ENCODE results near the gene PDE2A.
"Not testable (repeated sequence)": the region's sequence is repeated elsewhere in the genome, so short reads cannot be mapped to it uniquely, and the experiment has no call there.

PDE2A gene

DNA sequence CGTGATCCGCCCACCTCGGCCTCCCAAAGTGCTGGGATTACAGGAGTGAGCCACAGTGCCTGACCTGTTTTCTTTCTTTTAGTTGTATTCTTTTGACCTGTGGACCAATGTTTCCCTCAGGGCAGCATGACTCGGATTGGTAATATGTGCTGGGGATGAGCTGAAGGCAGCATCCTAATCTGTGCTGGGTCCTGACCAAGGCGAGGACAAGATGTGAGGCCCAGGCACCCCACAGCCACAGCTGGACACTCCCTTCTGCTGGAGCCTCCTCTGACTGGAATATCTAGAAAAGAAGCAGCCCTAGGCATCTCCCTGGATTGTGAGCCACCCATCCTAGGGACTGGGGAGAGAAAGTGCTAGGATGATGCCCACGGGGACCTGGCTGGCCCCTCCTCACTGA is 105.4 kb downstream of the PDE2A start:
- no peaks in the 10 kb centered on the region for H3K36me3 ChIP-seq (ENCODE audit: control insufficient read depth, insufficient read depth, low read length)
- H3K4me3 ChIP-seq (ENCODE audit: low read length) = no peak overlapping the region
- H3K9ac ChIP-seq (ENCODE audit: low read length) = no peak overlapping the region
- H3K4me1 ChIP-seq (ENCODE audit: control insufficient read depth, insufficient read depth, low read length) = no peaks in the 10 kb centered on the region
- no peaks in the 10 kb centered on the region for H3K9me3 ChIP-seq (ENCODE audit: control insufficient read depth, low read length)
- no peaks in the 10 kb centered on the region for H3K27me3 ChIP-seq (ENCODE audit: control insufficient read depth, insufficient read depth, low read length)

DNA sequence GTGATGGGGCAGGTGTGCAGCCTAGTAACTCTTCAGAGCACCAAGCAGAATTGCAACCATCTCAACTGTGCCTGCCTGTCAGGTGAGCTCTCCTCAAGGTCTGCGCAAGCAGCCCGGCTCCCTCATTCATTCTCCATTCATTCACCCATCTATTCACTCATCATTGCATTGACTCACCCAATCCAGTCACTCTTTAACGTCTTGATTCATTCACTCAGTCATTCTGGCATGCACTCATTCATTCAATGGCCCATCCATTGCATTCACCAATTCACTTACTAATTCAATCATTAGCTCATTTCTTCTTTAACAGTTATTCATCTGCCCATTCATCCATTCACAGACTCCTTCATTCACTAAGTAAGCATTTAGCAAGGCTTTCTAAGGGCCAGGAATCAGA is 111.8 kb downstream of the PDE2A start:
- Histone ChIP-seq H3K36me3 (ENCODE audit: control insufficient read depth, insufficient read depth, low read length) (no peaks in the 10 kb centered on the region), H3K27me3 (ENCODE audit: control insufficient read depth, insufficient read depth, low read length) (no peaks in the 10 kb centered on the region), H3K4me3 (ENCODE audit: low read length) (no peak overlapping the region), H3K9ac (ENCODE audit: low read length) (no peak overlapping the region), H3K4me1 (ENCODE audit: control insufficient read depth, insufficient read depth, low read length) (no peaks in the 10 kb centered on the region), H3K9me3 (ENCODE audit: control insufficient read depth, low read length) (no peaks in the 10 kb centered on the region)

DNA sequence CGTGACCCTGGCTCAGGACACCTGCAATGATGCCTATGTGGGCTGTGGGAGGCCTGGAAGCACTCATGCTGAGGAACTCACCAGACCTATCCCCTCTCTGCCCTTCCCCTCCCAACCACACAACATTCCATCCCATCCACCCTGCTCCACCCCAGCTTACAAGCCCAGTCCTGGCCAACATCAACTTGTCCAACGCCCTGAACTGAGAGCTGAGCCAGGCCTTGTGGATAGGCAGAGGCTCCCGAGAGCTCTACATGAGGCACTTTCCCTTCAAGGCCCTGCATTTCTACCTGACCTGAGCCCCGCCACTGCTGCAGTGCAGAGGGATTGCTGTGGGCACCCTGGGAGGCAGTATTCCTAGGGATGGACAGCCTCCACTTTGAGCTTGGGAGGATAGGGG is 112.4 kb downstream of the PDE2A start:
- no peaks in the 10 kb centered on the region for H3K9me3 ChIP-seq (ENCODE audit: control insufficient read depth, low read length)
- H3K36me3 ChIP-seq (ENCODE audit: control insufficient read depth, insufficient read depth, low read length) = no peaks in the 10 kb centered on the region
- H3K9ac ChIP-seq (ENCODE audit: low read length) = no peak overlapping the region
- no peaks in the 10 kb centered on the region for H3K4me1 ChIP-seq (ENCODE audit: control insufficient read depth, insufficient read depth, low read length)
- no peaks in the 10 kb centered on the region for H3K27me3 ChIP-seq (ENCODE audit: control insufficient read depth, insufficient read depth, low read length)
- no peak overlapping the region for H3K4me3 ChIP-seq (ENCODE audit: low read length)

DNA sequence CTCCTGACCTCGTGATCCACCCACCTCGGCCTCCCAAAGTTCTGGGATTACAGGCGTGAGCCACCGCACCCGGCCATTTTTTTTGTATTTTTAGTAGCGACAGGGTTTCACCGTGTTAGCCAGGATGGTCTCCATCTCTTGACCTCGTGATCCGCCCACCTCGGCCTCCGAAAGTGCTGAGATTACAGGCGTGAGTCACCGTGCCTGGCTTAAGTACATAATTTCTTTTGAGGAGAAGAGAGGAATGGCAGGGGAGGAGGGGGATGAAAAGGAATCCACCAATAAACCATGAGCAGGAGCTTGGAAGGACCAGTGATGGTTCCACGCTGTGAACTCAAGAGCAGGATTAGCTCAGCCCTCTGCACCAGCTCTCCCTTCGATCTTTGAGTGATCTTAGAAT is 113.4 kb downstream of the PDE2A start:
- H3K4me1 ChIP-seq (ENCODE audit: control insufficient read depth, insufficient read depth, low read length); H3K9ac ChIP-seq (ENCODE audit: low read length); H3K4me3 ChIP-seq (ENCODE audit: low read length); H3K36me3 ChIP-seq (ENCODE audit: control insufficient read depth, insufficient read depth, low read length); H3K27me3 ChIP-seq (ENCODE audit: control insufficient read depth, insufficient read depth, low read length); H3K9me3 ChIP-seq (ENCODE audit: control insufficient read depth, low read length): not testable (repeated sequence)

DNA sequence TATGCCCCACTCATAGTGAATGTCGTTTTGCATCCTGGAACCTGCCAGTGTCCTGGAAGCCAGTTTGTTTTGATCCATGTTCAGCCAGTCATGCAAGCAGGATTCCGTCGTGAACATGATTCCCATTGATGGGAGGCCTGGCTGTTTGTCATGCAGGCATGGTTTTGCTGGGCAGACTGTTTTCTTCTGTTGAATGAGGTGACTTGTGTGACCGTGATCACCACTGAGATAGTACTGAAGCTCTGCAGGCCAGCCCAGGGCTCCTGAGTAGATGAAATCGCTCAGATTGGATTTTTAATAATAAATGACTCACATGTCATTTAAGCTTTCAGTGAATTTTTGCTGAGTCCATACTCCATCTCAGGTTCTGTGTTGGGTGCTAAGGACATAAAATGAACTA is 117.8 kb downstream of the PDE2A start:
- H3K4me1 ChIP-seq (ENCODE audit: control insufficient read depth, insufficient read depth, low read length) = no peaks in the 10 kb centered on the region
- H3K4me3 ChIP-seq (ENCODE audit: low read length) = no peak overlapping the region
- no peak overlapping the region for H3K9ac ChIP-seq (ENCODE audit: low read length)
- no peaks in the 10 kb centered on the region for H3K27me3 ChIP-seq (ENCODE audit: control insufficient read depth, insufficient read depth, low read length)
- no peaks in the 10 kb centered on the region for H3K36me3 ChIP-seq (ENCODE audit: control insufficient read depth, insufficient read depth, low read length)
- H3K9me3 ChIP-seq (ENCODE audit: control insufficient read depth, low read length) = no peaks in the 10 kb centered on the region

DNA sequence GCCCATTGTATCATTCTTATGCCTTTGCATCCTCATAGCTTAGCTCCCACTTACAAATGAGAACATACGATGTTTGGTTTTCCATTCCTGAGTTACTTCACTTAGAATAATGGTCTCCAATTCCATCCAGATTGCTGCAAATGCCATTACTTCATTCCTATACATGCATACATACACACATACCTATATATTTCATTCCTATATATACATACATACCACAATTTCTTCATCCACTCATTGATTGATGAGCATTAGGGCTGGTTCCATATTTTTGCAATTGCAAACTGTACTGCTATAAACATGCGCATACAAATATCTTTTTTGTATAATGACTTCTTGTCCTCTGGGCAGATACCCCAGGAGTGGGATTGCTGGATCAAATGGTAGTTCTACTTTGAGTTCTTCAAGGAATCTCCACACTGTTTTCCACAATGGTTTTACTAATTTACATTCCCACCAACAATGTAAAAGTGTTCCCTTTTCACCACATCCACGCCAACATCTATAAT is 119.2 kb downstream of the PDE2A start:
- H3K9ac ChIP-seq (ENCODE audit: low read length); H3K4me3 ChIP-seq (ENCODE audit: low read length); H3K4me1 ChIP-seq (ENCODE audit: control insufficient read depth, insufficient read depth, low read length); H3K36me3 ChIP-seq (ENCODE audit: control insufficient read depth, insufficient read depth, low read length); H3K27me3 ChIP-seq (ENCODE audit: control insufficient read depth, insufficient read depth, low read length); H3K9me3 ChIP-seq (ENCODE audit: control insufficient read depth, low read length): not testable (repeated sequence)

DNA sequence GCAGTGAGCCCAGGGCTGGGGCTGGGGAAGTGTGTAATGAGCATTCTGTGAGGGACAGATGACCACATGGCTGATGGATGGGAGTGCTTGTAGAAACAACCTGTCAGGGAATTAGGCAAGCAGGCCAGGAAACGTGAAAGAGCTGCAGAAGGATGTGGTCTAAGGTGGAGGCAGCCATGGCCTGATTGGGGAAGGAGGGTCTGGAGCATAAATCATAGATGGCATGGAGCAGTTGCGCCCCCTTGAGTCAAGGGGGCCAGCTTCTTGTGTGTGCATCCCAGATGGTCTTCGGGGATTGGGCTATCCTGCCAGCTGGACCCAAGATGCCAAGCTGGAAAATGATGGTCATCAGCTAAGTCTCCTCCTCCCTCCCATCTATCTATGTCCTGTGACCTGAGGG is 120.5 kb downstream of the PDE2A start:
- Histone ChIP-seq H3K9me3 (ENCODE audit: control insufficient read depth, low read length) (no peaks in the 10 kb centered on the region), H3K4me1 (ENCODE audit: control insufficient read depth, insufficient read depth, low read length) (no peaks in the 10 kb centered on the region), H3K36me3 (ENCODE audit: control insufficient read depth, insufficient read depth, low read length) (no peaks in the 10 kb centered on the region), H3K4me3 (ENCODE audit: low read length) (no peak overlapping the region), H3K9ac (ENCODE audit: low read length) (no peak overlapping the region), H3K27me3 (ENCODE audit: control insufficient read depth, insufficient read depth, low read length) (no peaks in the 10 kb centered on the region)

DNA sequence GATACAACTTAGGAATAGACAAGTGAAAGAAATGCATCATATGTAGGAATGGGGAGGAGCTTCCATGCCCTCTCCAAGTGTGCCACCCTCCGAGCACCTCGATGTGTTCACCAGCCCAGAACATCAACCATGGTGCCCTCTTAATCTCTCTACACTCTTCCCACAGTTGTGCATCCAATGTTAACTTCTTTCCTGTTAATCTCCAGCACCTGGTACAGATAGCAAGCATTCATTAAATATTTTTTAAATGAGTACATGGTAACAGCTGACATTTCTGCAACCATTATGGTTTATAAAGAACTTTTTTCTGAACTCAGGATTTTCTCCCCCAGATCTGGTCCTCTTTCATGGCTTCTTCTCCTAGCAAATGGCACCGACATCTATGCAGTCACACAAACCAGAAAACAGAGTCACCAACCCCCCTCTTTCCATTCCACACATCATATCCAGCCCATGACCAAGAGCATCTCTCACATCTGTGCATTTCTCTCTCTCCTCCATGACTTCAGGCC is 121.8 kb downstream of the PDE2A start:
- no peak overlapping the region for H3K9ac ChIP-seq (ENCODE audit: low read length)
- no peaks in the 10 kb centered on the region for H3K4me1 ChIP-seq (ENCODE audit: control insufficient read depth, insufficient read depth, low read length)
- H3K9me3 ChIP-seq (ENCODE audit: control insufficient read depth, low read length) = no peaks in the 10 kb centered on the region
- no peak overlapping the region for H3K4me3 ChIP-seq (ENCODE audit: low read length)
- H3K36me3 ChIP-seq (ENCODE audit: control insufficient read depth, insufficient read depth, low read length) = no peaks in the 10 kb centered on the region
- H3K27me3 ChIP-seq (ENCODE audit: control insufficient read depth, insufficient read depth, low read length) = no peaks in the 10 kb centered on the region

DNA sequence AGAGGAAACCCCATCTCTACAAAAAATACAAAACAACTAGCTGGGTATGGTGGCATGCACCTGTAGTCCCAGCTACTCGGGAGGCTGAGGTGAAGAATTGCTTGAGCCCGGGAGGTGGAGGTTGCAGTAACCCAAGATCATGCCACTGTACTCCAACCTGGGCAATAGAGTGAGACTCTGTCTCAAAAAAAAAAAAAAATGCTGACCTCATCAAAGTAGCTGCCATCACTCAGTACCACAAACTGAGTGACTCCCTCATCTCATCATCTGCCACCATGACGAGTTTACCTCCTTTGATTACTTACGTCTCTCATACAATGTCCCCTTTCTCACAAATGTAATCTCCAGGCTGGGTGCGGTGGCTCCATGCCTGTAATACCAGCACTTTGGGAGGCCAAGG is 122.7 kb downstream of the PDE2A start:
- Histone ChIP-seq H3K27me3 (ENCODE audit: control insufficient read depth, insufficient read depth, low read length) (no peaks in the 10 kb centered on the region), H3K4me3 (ENCODE audit: low read length) (no peak overlapping the region), H3K36me3 (ENCODE audit: control insufficient read depth, insufficient read depth, low read length) (no peaks in the 10 kb centered on the region), H3K9me3 (ENCODE audit: control insufficient read depth, low read length) (no peaks in the 10 kb centered on the region), H3K9ac (ENCODE audit: low read length) (no peak overlapping the region), H3K4me1 (ENCODE audit: control insufficient read depth, insufficient read depth, low read length) (no peaks in the 10 kb centered on the region)

DNA sequence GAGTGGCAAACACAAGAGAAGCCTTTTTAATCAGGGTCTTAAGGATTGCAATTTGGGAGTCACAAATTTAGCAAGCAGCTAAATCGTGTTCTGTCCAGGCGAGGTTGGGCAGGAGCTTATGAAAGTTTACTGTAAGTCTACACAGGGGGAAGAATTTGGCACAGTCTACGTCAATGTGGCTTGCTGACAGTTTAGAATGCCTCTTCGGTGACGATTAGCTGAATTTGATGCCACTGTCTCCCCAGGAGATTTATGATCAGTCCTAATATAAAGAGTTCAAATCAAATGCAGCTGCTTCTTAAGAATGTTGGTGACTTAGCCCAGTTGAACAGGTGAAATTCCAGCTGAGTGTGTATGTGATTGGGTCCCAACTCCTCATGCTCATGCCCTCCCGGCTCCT is 125.8 kb downstream of the PDE2A start:
- no peak overlapping the region for H3K4me3 ChIP-seq (ENCODE audit: low read length)
- H3K4me1 ChIP-seq (ENCODE audit: control insufficient read depth, insufficient read depth, low read length) = no peaks in the 10 kb centered on the region
- no peaks in the 10 kb centered on the region for H3K9me3 ChIP-seq (ENCODE audit: control insufficient read depth, low read length)
- H3K36me3 ChIP-seq (ENCODE audit: control insufficient read depth, insufficient read depth, low read length) = no peaks in the 10 kb centered on the region
- H3K9ac ChIP-seq (ENCODE audit: low read length) = no peak overlapping the region
- H3K27me3 ChIP-seq (ENCODE audit: control insufficient read depth, insufficient read depth, low read length) = no peaks in the 10 kb centered on the region

DNA sequence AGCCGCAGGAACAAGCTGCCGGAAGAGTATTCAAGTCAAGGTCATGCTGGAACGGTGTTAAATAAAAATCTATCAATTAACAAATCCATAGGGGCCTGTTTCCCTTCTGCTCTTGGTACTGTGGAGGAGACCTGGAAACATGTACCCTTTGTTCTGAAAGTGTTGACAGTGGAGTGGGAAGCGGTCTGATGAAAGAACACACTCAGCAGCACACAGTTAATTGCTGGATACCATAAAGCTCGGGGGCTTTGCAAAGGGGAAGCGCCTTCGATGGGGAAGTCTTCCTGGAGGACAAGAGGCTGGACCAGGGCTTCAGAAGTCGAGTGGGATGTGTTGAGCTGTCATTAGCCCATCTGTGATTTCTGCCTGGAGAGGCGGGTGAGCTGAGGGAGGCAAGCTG is 127.4 kb downstream of the PDE2A start:
- H3K27me3 ChIP-seq (ENCODE audit: control insufficient read depth, insufficient read depth, low read length) = no peaks in the 10 kb centered on the region
- no peaks in the 10 kb centered on the region for H3K36me3 ChIP-seq (ENCODE audit: control insufficient read depth, insufficient read depth, low read length)
- H3K9ac ChIP-seq (ENCODE audit: low read length) = no peak overlapping the region
- no peaks in the 10 kb centered on the region for H3K4me1 ChIP-seq (ENCODE audit: control insufficient read depth, insufficient read depth, low read length)
- H3K9me3 ChIP-seq (ENCODE audit: control insufficient read depth, low read length) = no peaks in the 10 kb centered on the region
- H3K4me3 ChIP-seq (ENCODE audit: low read length) = no peak overlapping the region

DNA sequence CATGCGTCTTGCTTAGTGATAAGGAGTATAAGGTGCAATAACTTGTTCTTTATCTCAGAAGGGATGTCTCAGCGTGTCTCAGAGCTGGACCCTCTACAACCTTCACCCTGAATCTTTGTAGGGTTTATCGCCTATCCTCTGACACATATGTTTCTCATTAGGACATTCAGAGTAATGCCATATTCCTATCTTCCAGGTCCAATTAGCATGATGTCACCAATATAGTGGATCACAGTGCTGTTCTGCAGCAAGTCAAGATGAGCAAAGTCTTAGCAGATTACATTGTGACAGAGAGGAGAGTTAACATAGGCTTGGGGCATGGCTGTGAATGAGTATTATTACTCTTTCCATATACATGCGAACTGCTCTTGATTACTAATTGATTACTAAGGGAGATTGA is 129.6 kb downstream of the PDE2A start:
- Histone ChIP-seq H3K27me3 (ENCODE audit: control insufficient read depth, insufficient read depth, low read length) (peaks cover 4% of the 10 kb centered on the region), H3K4me1 (ENCODE audit: control insufficient read depth, insufficient read depth, low read length) (no peaks in the 10 kb centered on the region), H3K9me3 (ENCODE audit: control insufficient read depth, low read length) (no peaks in the 10 kb centered on the region), H3K9ac (ENCODE audit: low read length) (no peak overlapping the region), H3K36me3 (ENCODE audit: control insufficient read depth, insufficient read depth, low read length) (no peaks in the 10 kb centered on the region), H3K4me3 (ENCODE audit: low read length) (no peak overlapping the region)

DNA sequence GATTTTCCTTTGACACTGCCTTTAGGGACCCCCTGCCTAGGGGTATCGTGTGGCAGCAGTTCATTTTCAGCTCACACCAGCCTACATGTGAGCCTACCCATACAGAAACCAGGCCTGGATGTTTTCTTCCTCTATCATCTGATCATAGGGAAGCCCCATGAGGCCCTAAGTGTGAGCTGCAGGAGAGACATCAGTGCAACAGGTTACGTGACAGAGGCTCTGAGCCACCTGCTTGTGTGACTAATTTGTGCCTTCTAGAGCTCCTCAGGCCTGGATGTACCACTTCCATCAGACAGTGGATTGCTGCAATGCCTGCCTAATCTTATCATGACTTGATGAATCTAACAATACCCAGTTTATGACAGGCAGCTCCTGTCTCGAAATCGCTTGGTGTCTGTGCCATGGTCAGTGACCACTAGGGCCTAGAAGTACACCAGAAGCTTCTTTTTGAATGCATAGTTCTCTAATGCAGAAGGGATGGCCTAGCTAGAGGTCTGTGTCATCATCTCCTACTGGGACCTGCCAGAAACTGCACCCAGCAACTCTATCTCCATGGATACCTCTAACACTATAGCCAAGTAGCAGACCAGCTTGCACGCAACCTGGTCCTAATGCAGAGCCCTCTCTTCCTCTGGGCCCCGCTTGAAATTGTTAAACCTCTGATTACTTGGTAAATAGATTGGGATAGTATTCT is 130.2 kb downstream of the PDE2A start:
- no peak overlapping the region for H3K4me3 ChIP-seq (ENCODE audit: low read length)
- H3K27me3 ChIP-seq (ENCODE audit: control insufficient read depth, insufficient read depth, low read length) = peaks cover 4% of the 10 kb centered on the region
- H3K36me3 ChIP-seq (ENCODE audit: control insufficient read depth, insufficient read depth, low read length) = no peaks in the 10 kb centered on the region
- H3K9me3 ChIP-seq (ENCODE audit: control insufficient read depth, low read length) = no peaks in the 10 kb centered on the region
- H3K4me1 ChIP-seq (ENCODE audit: control insufficient read depth, insufficient read depth, low read length) = no peaks in the 10 kb centered on the region
- H3K9ac ChIP-seq (ENCODE audit: low read length) = no peak overlapping the region

Data from mucosa of stomach (tissue), 1 donor.